ENCODE measurements around the gene VDR.

DNA sequence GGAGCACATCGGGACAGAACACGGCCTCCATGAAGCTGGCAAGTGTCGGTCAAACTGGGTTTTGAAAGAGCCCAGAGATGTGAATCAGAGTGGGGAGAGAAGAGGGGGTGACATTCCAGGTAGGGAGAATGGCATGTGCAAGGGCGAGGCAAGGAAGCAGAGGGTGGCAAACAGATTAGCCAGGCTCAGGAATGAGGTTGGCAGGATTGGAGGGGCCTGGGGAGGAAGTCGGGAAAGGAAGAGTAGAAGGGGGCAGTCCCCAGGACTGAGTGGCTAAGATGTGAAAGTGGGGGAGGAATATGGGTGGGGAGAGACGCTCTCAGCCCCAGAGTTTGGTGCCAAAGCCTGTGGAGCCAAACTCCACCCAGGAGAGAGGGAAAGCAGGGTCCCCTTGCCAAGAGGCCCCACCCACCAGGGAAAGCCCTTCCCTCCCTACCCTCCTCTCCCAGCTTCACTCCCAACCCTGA lies 79.6 kb downstream of the VDR start:
- no peak for TF ChIP-seq POLR2AphosphoS5 (IDR thresholded peaks at IDR 0.05; ENCODE audit: low read depth, low read length)
- TF ChIP-seq SIN3A (IDR thresholded peaks at IDR 0.05; ENCODE audit: borderline replicate concordance, insufficient read depth, low read length) = no peak
- TF ChIP-seq TAF1 (IDR thresholded peaks at IDR 0.05; ENCODE audit: borderline replicate concordance, insufficient read depth, low read length) = no peak
